A673 (cell line): ENCODE measurements around the gene RANBP3. TPM values are rescaled to one million over a fixed set of nuclear protein-coding genes. Genes with fewer than 3 reads are reported as not detected.

Experiments used
- BruUV-seq: library from RNA; stranded (reverse); fragments of 400-500 nt; replicated peaks from 2 replicates; lab custom pipeline; 2021; lab: Mats Ljungman, UMichigan
- CTCF ChIA-PET: fragments of 300-600 bp; sonication (Branson Sonifier 250); formaldehyde crosslinking; loops from one replicate; lab custom pipeline; 2022; ENCODE audit warnings: antibody characterized with exemption; lab: Charles Lee
- POLR2A ChIA-PET: fragments of 300-600 bp; sonication (Branson Sonifier 250); formaldehyde crosslinking; loops from one replicate; lab custom pipeline; 2022; ENCODE audit warnings: antibody characterized with exemption; ENCODE audit not compliant: low non-redundant PET; lab: Charles Lee
- DNase-seq: peaks from one replicate; pipeline ENCODE4 v3.0.0-alpha.2; 2015; ENCODE audit warnings: low spot score
- H3K27ac ChIP-seq: fragments of 200-600 bp; sonication (generic); 2 replicates; pipeline ENCODE4 v1.5.1; 2016; ENCODE audit warnings: mixed run types, low read depth, mild to moderate bottlenecking, mixed read lengths, antibody characterized with exemption, low read length; ENCODE audit not compliant: poor library complexity, severe bottlenecking
- H3K27me3 ChIP-seq: fragments of 200-600 bp; sonication (generic); replicated peaks from 2 replicates; pipeline ENCODE4 v1.6.1; 2017; ENCODE audit warnings: mixed run types, low read depth, mild to moderate bottlenecking, mixed read lengths, antibody characterized with exemption, low read length; ENCODE audit not compliant: insufficient read depth, poor library complexity
- H3K36me3 ChIP-seq: fragments of 200-600 bp; sonication (generic); 2 replicates; pipeline ENCODE4 v1.6.1; 2016; ENCODE audit warnings: mixed run types, mild to moderate bottlenecking, mixed read lengths, antibody characterized with exemption, low read length; ENCODE audit not compliant: insufficient read depth, poor library complexity, severe bottlenecking
- H3K4me1 ChIP-seq: fragments of 200-600 bp; sonication (generic); 2 replicates; pipeline ENCODE4 v1.6.1; 2017; ENCODE audit warnings: mixed run types, mild to moderate bottlenecking, mixed read lengths, antibody characterized with exemption, low read length; ENCODE audit not compliant: insufficient read depth, poor library complexity, severe bottlenecking
- H3K4me3 ChIP-seq: fragments of 200-600 bp; sonication (generic); 2 replicates; pipeline ENCODE4 v1.5.1; 2016; ENCODE audit warnings: low read depth, mixed run types, mild to moderate bottlenecking, mixed read lengths, low read length; ENCODE audit not compliant: poor library complexity, severe bottlenecking
- H3K9me3 ChIP-seq: fragments of 200-600 bp; sonication (generic); 2 replicates; pipeline ENCODE4 v1.6.1; 2016; ENCODE audit warnings: mixed run types, low read depth, mild to moderate bottlenecking, mixed read lengths, antibody characterized with exemption, low read length; ENCODE audit not compliant: poor library complexity, severe bottlenecking
- EZH2 ChIP-seq: fragments of 200-600 bp; sonication (generic); IDR thresholded peaks from 2 replicates; pipeline ENCODE4 v1.6.1; 2017; ENCODE audit warnings: borderline replicate concordance, low read depth, mild to moderate bottlenecking, mixed read lengths, antibody characterized with exemption, low read length; ENCODE audit not compliant: poor library complexity, severe bottlenecking
- intact Hi-C: fragments of 100-400 bp; cut with micrococcal nuclease; formaldehyde crosslinking; loops from one replicate; pipeline ENCODE4 v1.10.0; 2022; ENCODE audit not compliant: unreplicated experiment
- total RNA-seq: library from RNA; stranded (reverse); gene quantifications from 2 replicates; pipeline ENCODE4 v1.2.3, GENCODE V29; 2021
- TF ChIP-seq, protein P1 (sequence below): fragments of 300-800, 200-600 bp; sonication (generic); conservative IDR thresholded peaks from 2 replicates; pipeline ENCODE4 v1.5.1; 2017; ENCODE audit warnings: low read depth, mild to moderate bottlenecking, antibody characterized with exemption, low read length, moderate library complexity, mixed read lengths

The RANBP3 gene
- total RNA-seq, 1 experiment from 2014 or later: 130 TPM

DNA sequence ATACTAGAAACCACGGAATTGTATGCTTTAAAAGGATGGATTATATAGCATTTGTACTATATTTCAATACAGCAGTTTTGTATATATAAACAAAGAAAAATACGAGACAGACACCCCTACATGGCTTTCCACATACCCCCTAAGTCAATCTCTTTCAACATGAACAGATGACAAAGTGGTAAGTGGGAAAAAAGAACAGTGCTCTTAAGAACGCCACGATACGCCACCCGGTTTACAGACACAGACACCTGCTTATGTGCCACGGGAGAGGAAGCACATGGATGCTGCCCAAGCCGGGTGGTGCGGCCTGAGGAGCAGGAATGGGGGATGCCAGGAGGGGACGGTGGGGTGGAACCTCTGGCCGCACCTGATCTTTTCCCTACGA lies 55.8 kb downstream of the RANBP3 start:
- H3K27ac ChIP-seq: no peak overlapping the region
- no peak overlapping the region for H3K4me3 ChIP-seq
- no TSS peak for BruUV-seq
- POLR2A ChIA-PET: no interaction called here
- H3K4me1 ChIP-seq: no peaks in the 10 kb centered on the region
- CTCF ChIA-PET: no interaction called here
- peaks cover 74% of the 10 kb centered on the region for H3K36me3 ChIP-seq
- no peak for DNase-seq
- TF ChIP-seq EZH2: no peak
- TF ChIP-seq, protein P1, sequence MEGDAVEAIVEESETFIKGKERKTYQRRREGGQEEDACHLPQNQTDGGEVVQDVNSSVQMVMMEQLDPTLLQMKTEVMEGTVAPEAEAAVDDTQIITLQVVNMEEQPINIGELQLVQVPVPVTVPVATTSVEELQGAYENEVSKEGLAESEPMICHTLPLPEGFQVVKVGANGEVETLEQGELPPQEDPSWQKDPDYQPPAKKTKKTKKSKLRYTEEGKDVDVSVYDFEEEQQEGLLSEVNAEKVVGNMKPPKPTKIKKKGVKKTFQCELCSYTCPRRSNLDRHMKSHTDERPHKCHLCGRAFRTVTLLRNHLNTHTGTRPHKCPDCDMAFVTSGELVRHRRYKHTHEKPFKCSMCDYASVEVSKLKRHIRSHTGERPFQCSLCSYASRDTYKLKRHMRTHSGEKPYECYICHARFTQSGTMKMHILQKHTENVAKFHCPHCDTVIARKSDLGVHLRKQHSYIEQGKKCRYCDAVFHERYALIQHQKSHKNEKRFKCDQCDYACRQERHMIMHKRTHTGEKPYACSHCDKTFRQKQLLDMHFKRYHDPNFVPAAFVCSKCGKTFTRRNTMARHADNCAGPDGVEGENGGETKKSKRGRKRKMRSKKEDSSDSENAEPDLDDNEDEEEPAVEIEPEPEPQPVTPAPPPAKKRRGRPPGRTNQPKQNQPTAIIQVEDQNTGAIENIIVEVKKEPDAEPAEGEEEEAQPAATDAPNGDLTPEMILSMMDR: no peak
- H3K9me3 ChIP-seq: no peaks in the 10 kb centered on the region
- H3K27me3 ChIP-seq: no peaks in the 10 kb centered on the region
- intact Hi-C loops: no loop called here

DNA sequence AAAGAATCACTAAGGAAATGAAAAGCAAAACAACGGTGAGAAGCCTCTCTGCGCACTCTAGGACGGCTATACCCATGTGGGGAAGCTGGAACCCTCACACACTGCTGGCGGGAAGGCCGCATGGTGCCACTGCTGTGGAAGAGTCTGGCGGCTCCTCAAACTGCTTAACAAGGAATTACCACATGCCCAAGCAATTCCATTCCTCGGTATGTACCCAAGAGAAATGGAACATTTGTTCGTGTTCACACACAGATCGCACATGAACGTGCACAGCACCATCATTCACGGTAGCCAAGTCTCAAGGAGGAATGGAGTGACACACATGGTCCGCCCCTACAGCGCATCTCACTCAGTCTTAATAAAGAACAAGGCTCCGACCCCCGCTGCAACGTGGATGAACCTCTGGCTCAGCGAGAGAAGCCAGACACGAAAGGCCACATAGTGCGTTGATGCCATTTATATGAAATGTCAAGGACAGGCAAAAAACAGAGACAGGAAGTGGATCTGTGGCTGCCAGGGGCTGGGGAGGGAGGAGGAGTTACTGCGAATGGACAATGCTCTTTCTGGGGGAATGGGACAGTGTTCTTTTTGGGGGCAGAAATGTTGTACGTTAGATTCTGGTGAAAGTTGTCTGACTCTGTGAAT lies 56.3 kb downstream of the RANBP3 start:
- no peak for TF ChIP-seq EZH2
- TF ChIP-seq, protein P1: no peak
- DNase-seq: no peak
- no peak overlapping the region for H3K4me3 ChIP-seq
- no peaks in the 10 kb centered on the region for H3K4me1 ChIP-seq
- BruUV-seq: no TSS peak
- intact Hi-C loops: no loop called here
- no peaks in the 10 kb centered on the region for H3K9me3 ChIP-seq
- no peak overlapping the region for H3K27ac ChIP-seq
- no peaks in the 10 kb centered on the region for H3K27me3 ChIP-seq
- H3K36me3 ChIP-seq: peaks cover 74% of the 10 kb centered on the region
- POLR2A ChIA-PET: no interaction called here
- CTCF ChIA-PET: no interaction called here

DNA sequence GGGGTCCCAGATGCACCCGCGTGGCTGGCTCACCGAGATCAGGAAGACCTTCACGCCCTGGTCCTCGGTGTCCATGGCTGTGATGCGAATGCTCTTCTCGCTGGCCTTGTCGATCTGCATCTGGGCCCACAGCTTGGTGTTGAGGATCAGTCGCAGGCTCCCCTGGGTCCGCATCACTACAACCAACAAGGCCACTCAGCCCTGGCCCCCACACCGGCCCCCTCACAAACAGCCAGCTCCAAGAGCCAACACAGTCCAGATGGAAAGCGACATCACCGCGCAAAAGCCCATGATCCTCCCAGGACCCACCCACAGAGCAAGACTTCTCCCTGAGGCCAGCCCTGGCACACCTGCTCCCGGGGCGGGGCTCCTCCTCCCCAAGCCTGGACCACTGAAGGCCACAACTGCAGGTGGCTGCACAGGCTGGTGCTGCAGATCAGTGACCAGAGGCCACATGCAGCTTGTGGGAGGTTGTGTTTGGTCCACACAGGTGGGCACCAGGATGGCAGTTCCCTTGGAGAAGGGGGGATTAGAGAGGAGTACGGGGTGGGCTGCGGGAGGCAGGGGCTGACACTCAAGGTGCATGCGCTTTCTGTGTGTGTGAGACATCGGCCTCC lies 59.4 kb downstream of the RANBP3 start:
- peaks cover 59% of the 10 kb centered on the region for H3K36me3 ChIP-seq
- TF ChIP-seq, protein P1: no peak
- TF ChIP-seq EZH2: no peak
- intact Hi-C loops: no loop called here
- H3K9me3 ChIP-seq: no peaks in the 10 kb centered on the region
- H3K4me3 ChIP-seq: no peak overlapping the region
- no peaks in the 10 kb centered on the region for H3K27me3 ChIP-seq
- POLR2A ChIA-PET: interaction anchor here (0.5 kb wide), 1 partner anchor 639 kb away, joined by 9 read pairs; no protein-coding TSS in a partner anchor
- CTCF ChIA-PET: no interaction called here
- BruUV-seq: no TSS peak
- no peak for DNase-seq
- no peaks in the 10 kb centered on the region for H3K4me1 ChIP-seq
- no peak overlapping the region for H3K27ac ChIP-seq
